CD14-positive monocyte (primary cell): ENCODE results near the gene DCAF6. TPM values are rescaled to one million over a fixed set of nuclear protein-coding genes. Genes with fewer than 3 reads are reported as not detected.

ENCODE experiments used
- DNase-seq, 3 donors: peaks; one replicate each; pipeline ENCODE4 v3.0.0-alpha.2; 2011 to 2022
- H2AFZ ChIP-seq: 2 replicates; pipeline ENCODE4 v1.6.0; 2012; ENCODE audit warnings: mild to moderate bottlenecking, low read depth, low read length, inconsistent platforms; ENCODE audit not compliant: insufficient read depth, poor library complexity, severe bottlenecking
- H3K27ac ChIP-seq, 2 donors: 1 replicate in 1 of 2; 2 replicates in 1 of 2; pipeline ENCODE4 v1.5.1; 2012 to 2013; ENCODE audit warnings: low read length in 2 of 2, control low read depth in 1 of 2, inconsistent platforms in 1 of 2, low read depth in 1 of 2, mild to moderate bottlenecking in 1 of 2
- H3K27me3 ChIP-seq, 2 donors: one replicate each; pipeline versions ENCODE4 v1.6.0 to v1.6.1; 2011 to 2013; ENCODE audit warnings: low read length in 2 of 2; ENCODE audit not compliant: control insufficient read depth in 2 of 2, insufficient read depth in 2 of 2
- H3K36me3 ChIP-seq, 2 donors: replicated peaks in 1 of 2; 1 replicate in 1 of 2; 2 replicates in 1 of 2; pipeline versions ENCODE4 v1.5.1 to v1.6.1; 2012 to 2013; ENCODE audit warnings: low read length in 2 of 2, control low read depth in 1 of 2, inconsistent platforms in 1 of 2, mild to moderate bottlenecking in 1 of 2; ENCODE audit not compliant: insufficient read depth in 2 of 2, control insufficient read depth in 1 of 2
- H3K4me1 ChIP-seq, 2 donors: 1 replicate in 1 of 2; 2 replicates in 1 of 2; pipeline versions ENCODE4 v1.5.1 to v1.6.1; 2012 to 2013; ENCODE audit warnings: low read length in 2 of 2, control low read depth in 1 of 2, inconsistent platforms in 1 of 2, mild to moderate bottlenecking in 1 of 2, moderate library complexity in 1 of 2; ENCODE audit not compliant: insufficient read depth in 2 of 2, control insufficient read depth in 1 of 2
- H3K4me2 ChIP-seq: replicated peaks from 2 replicates; pipeline ENCODE3; 2012; ENCODE audit warnings: low read length, moderate library complexity, mild to moderate bottlenecking; ENCODE audit not compliant: poor library complexity, severe bottlenecking; ENCODE audit errors: extremely low read depth
- H3K4me3 ChIP-seq, 3 experiments: fragments of 200-600 bp in 1 of 3; sonication (generic) in 1 of 3; replicated peaks in 1 of 3; 1 replicate in 2 of 3; 2 replicates in 1 of 3; pipeline ENCODE4 v1.5.1; 2011 to 2013; ENCODE audit warnings: low read length in 3 of 3, mild to moderate bottlenecking in 3 of 3, control low read depth in 2 of 3, low read depth in 2 of 3, inconsistent platforms in 1 of 3, moderate library complexity in 1 of 3
- H3K79me2 ChIP-seq: 2 replicates; pipeline ENCODE4 v1.6.0; 2012; ENCODE audit warnings: mild to moderate bottlenecking, control low read depth, inconsistent platforms, low read length, moderate library complexity; ENCODE audit not compliant: insufficient read depth
- H3K9ac ChIP-seq: 2 replicates; pipeline ENCODE4 v1.6.0; 2017; ENCODE audit warnings: low read length, mild to moderate bottlenecking; ENCODE audit not compliant: insufficient read depth, poor library complexity, severe bottlenecking
- H3K9me3 ChIP-seq, 2 donors: replicated peaks in 1 of 2; 1 replicate in 1 of 2; 2 replicates in 1 of 2; pipeline versions ENCODE4 v1.5.1 to v1.6.1; 2012 to 2013; ENCODE audit warnings: low read length in 2 of 2, control low read depth in 1 of 2; ENCODE audit not compliant: control insufficient read depth in 1 of 2, insufficient read depth in 1 of 2
- H4K20me1 ChIP-seq: 2 replicates; pipeline ENCODE4 v1.6.0; 2012; ENCODE audit warnings: mild to moderate bottlenecking, low read length, control low read depth, moderate library complexity; ENCODE audit not compliant: insufficient read depth
- H3K27ac Mint-ChIP-seq, 7 donors: one replicate each; pipeline ENCODE4 v1.8.0; 2020; ENCODE audit warnings: mild to moderate bottlenecking in 7 of 7, mixed read lengths in 7 of 7, moderate library complexity in 6 of 7, inconsistent platforms in 2 of 7
- H3K27me3 Mint-ChIP-seq, 3 donors: one replicate each; pipeline ENCODE4 v1.8.0; 2021 to 2022; ENCODE audit warnings: low read depth in 3 of 3, mild to moderate bottlenecking in 3 of 3, mixed read lengths in 3 of 3, moderate library complexity in 3 of 3, inconsistent platforms in 1 of 3
- H3K36me3 Mint-ChIP-seq, 2 donors: one replicate each; pipeline ENCODE4 v1.8.0; 2020; ENCODE audit warnings: mixed read lengths in 2 of 2, inconsistent platforms in 1 of 2, mild to moderate bottlenecking in 1 of 2
- H3K4me1 Mint-ChIP-seq: one replicate; pipeline ENCODE4 v1.8.0; 2020; ENCODE audit warnings: mild to moderate bottlenecking, mixed read lengths
- H3K4me3 Mint-ChIP-seq, 2 donors: one replicate each; pipeline ENCODE4 v1.8.0; 2020; ENCODE audit warnings: mild to moderate bottlenecking in 2 of 2, mixed read lengths in 2 of 2, moderate library complexity in 1 of 2
- H3K9me3 Mint-ChIP-seq, 7 donors: one replicate each; pipeline ENCODE4 v1.8.0; 2020 to 2022; ENCODE audit warnings: mixed read lengths in 7 of 7, mild to moderate bottlenecking in 6 of 7, moderate library complexity in 6 of 7, inconsistent platforms in 2 of 7
- CTCF ChIP-seq: fragments of 200-600 bp; IDR thresholded peaks from one replicate; pipeline ENCODE4 v1.8.0; 2022; ENCODE audit warnings: antibody characterized with exemption, mild to moderate bottlenecking
- WGBS: methylation state at CpG from one replicate; pipeline ENCODE4 v1.1.5; 2013; ENCODE audit warnings: missing lambda C conversion rate; ENCODE audit not compliant: insufficient coverage; 5-methylcytosine and 5-hydroxymethylcytosine counted together
- intact Hi-C, 2 donors: fragments of 100-400 bp; cut with micrococcal nuclease; formaldehyde crosslinking; loops; one replicate each; pipeline versions ENCODE4 v1.15.0 to v1.15.1; 2023
- polyA plus RNA-seq, 3 donors: library from polyadenylated mRNA; depleted of rRNA in 1 of 3; unstranded in 2 of 3; stranded (reverse) in 1 of 3; fragments of 300-500 nt in 2 of 3; fragments of >200 nt in 1 of 3; fragmentation: Illumina TruSeq in 2 of 3; gene quantifications; 1 replicate in 2 of 3; 2 replicates in 1 of 3; pipeline ENCODE4 v1.2.3, GENCODE V29; 2012 to 2021

Gene DCAF6
- polyA plus RNA-seq, 3 donors: 11.8 to 16.1 (median 11.9) TPM

DNA sequence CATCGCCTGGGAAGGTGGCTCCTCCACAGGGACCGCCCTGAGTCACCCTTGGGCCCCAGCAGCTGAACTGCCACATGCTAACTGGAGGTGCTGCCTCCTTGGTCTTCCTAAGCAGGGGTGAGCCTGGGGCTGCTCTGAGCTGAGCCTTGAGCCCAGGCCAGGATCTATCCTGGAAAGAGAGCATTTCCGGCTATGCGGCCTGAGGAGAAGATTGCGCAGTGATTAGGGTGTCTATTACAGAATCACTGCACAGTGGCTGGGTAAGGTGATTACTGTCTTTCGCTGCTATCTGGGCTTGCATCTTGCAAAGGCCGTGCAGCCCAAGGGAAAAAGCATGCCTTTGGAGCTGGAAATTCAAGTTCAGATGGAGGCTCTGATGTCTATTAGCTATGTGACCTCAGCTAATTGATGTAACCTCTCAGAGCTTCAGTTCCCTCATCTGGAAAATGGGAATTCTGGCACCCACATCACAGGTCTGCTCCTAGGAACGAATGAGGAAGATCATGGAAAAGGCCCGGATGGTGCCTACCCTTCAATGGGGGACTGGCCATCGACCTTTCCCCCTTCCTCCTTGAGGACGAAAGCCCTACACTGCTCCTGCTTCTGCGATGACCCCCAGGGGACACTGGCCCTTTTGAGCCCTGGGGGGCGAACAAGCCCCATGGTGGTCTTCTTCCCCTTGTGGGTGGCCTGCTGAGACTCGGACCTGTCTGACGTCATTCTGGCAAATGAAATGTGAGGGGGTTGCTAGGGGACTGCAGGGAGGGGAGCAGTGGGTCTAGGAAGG is 162.2 kb downstream of the DCAF6 start:
- WGBS: 94% methylated on average over 11 of the region's 15 CpGs
- no peak overlapping the region for H3K4me3 ChIP-seq
- Mint-ChIP-seq H3K4me1 (no peaks in the 10 kb centered on the region), H3K27ac (no peak overlapping the region), H3K27me3 (peaks cover 0 to 2% (median 0%) of the 10 kb centered on the region in 3 donors), H3K36me3 (no peaks in the 10 kb centered on the region), H3K9me3 (peaks cover 0 to 2% (median 0%) of the 10 kb centered on the region in 7 donors), H3K4me3 (no peak overlapping the region)
- no peak for TF ChIP-seq CTCF
- no peak for DNase-seq
- no peak overlapping the region for H2AFZ ChIP-seq
- no peak overlapping the region for H3K27ac ChIP-seq
- H3K27me3 ChIP-seq: no peaks in the 10 kb centered on the region
- no peak overlapping the region for H3K4me2 ChIP-seq
- no peaks in the 10 kb centered on the region for H3K4me1 ChIP-seq
- intact Hi-C loops: no loop called here
- H3K9ac ChIP-seq: no peak overlapping the region
- H3K36me3 ChIP-seq: no peaks in the 10 kb centered on the region
- no peaks in the 10 kb centered on the region for H3K79me2 ChIP-seq
- no peaks in the 10 kb centered on the region for H3K9me3 ChIP-seq
- H4K20me1 ChIP-seq: no peaks in the 10 kb centered on the region

- no peak for DNase-seq
- no peaks in the 10 kb centered on the region for H3K4me1 Mint-ChIP-seq
- no peaks in the 10 kb centered on the region for H3K36me3 Mint-ChIP-seq
- no peak overlapping the region for H3K27ac Mint-ChIP-seq
- H3K4me3 Mint-ChIP-seq: no peak overlapping the region
- no peak for TF ChIP-seq CTCF
- WGBS: 97% methylated on average over 5 of the region's 7 CpGs
- no peak overlapping the region for H3K4me2 ChIP-seq
- H3K9ac ChIP-seq: no peak overlapping the region
- intact Hi-C loops: no loop called here
- H3K27me3 Mint-ChIP-seq: peaks cover 0 to 2% (median 0%) of the 10 kb centered on the region in 3 donors
- H3K4me3 ChIP-seq: no peak overlapping the region
- no peaks in the 10 kb centered on the region for H3K79me2 ChIP-seq
- no peak overlapping the region for H2AFZ ChIP-seq
- H3K27me3 ChIP-seq: no peaks in the 10 kb centered on the region
- H3K36me3 ChIP-seq: no peaks in the 10 kb centered on the region
- no peaks in the 10 kb centered on the region for H3K9me3 ChIP-seq
- H3K27ac ChIP-seq: no peak overlapping the region
- H4K20me1 ChIP-seq: no peaks in the 10 kb centered on the region
- peaks cover 0 to 2% (median 0%) of the 10 kb centered on the region in 7 donors for H3K9me3 Mint-ChIP-seq
- no peaks in the 10 kb centered on the region for H3K4me1 ChIP-seq
Observed at GRCh38 chr1:168099337-168099801, 162.9 kb downstream of the DCAF6 start.
